MM.1S (cell line): ENCODE measurements around the gene CIBAR2.

Source experiments
- DNase-seq: peaks from one replicate; pipeline ENCODE4 v3.0.0-alpha.2; 2015
- H2AFZ ChIP-seq: fragments of 300-600 bp; sonication (generic); 2 replicates; pipeline ENCODE4 v1.6.0; 2016; ENCODE audit warnings: antibody characterized with exemption, low read length
- H3F3A ChIP-seq: fragments of 300-600 bp; sonication (generic); 2 replicates; pipeline ENCODE4 v1.6.1; 2016; ENCODE audit warnings: mild to moderate bottlenecking, antibody characterized with exemption, low read length, moderate library complexity, mixed read lengths; ENCODE audit not compliant: insufficient read depth
- H3K27ac ChIP-seq: fragments of 300-600 bp; sonication (generic); 2 replicates; pipeline ENCODE4 v1.5.1; 2016; ENCODE audit warnings: mild to moderate bottlenecking, low read length
- H3K27me3 ChIP-seq: fragments of 300-600 bp; sonication (generic); replicated peaks from 2 replicates; pipeline ENCODE4 v1.6.0; 2016; ENCODE audit warnings: low read length; ENCODE audit not compliant: insufficient read depth
- H3K36me3 ChIP-seq: fragments of 300-600 bp; sonication (generic); replicated peaks from 2 replicates; pipeline ENCODE4 v1.6.1; 2016; ENCODE audit warnings: mild to moderate bottlenecking, low read length, mixed read lengths; ENCODE audit not compliant: insufficient read depth
- H3K4me1 ChIP-seq: fragments of 300-600 bp; sonication (generic); 2 replicates; pipeline ENCODE4 v1.6.1; 2016; ENCODE audit warnings: low read length, mixed read lengths
- H3K4me2 ChIP-seq: fragments of 300-600 bp; sonication (generic); 2 replicates; pipeline ENCODE4 v1.6.0; 2016; ENCODE audit warnings: low read depth, low read length
- H3K4me3 ChIP-seq: fragments of 300-600 bp; sonication (generic); 2 replicates; pipeline ENCODE4 v1.5.1; 2016; ENCODE audit warnings: low read length, mixed read lengths
- H3K79me2 ChIP-seq: fragments of 300-600 bp; sonication (generic); 2 replicates; pipeline ENCODE4 v1.6.1; 2016; ENCODE audit warnings: mixed run types, low read length, mixed read lengths
- H3K9ac ChIP-seq: fragments of 300-600 bp; sonication (generic); 2 replicates; pipeline ENCODE4 v1.6.1; 2016; ENCODE audit warnings: low read length, mixed read lengths
- H3K9me2 ChIP-seq: fragments of 300-600 bp; sonication (generic); replicated peaks from 2 replicates; pipeline ENCODE4 v1.6.1; 2016; ENCODE audit warnings: mild to moderate bottlenecking, low read length, mixed read lengths; ENCODE audit not compliant: insufficient read depth
- H3K9me3 ChIP-seq: fragments of 300-600 bp; sonication (generic); replicated peaks from 2 replicates; pipeline ENCODE4 v1.6.1; 2016; ENCODE audit warnings: mild to moderate bottlenecking, low read length, mixed read lengths; ENCODE audit not compliant: insufficient read depth
- H4K20me1 ChIP-seq: fragments of 300-600 bp; sonication (generic); 2 replicates; pipeline ENCODE4 v1.6.1; 2016; ENCODE audit warnings: mild to moderate bottlenecking, low read length, moderate library complexity, mixed read lengths; ENCODE audit not compliant: insufficient read depth
- CTCF ChIP-seq: fragments of 300-600 bp; sonication (generic); IDR thresholded peaks from 2 replicates; pipeline ENCODE4 v1.5.1; 2016; ENCODE audit warnings: antibody characterized with exemption, low read length, mixed read lengths
- EZH2 ChIP-seq: fragments of 300-600 bp; sonication (generic); optimal IDR thresholded peaks from 2 replicates; pipeline ENCODE3; 2017; ENCODE audit warnings: low read depth, mild to moderate bottlenecking, antibody characterized with exemption, low read length, mixed read lengths
- EZH2phosphoT487 ChIP-seq: fragments of 300-600 bp; sonication (generic); IDR thresholded peaks from 2 replicates; pipeline ENCODE4 v1.6.1; 2018; ENCODE audit warnings: antibody characterized with exemption, low read length

Gene CIBAR2

GRCh38 chr16:85134789-85135142 is 22.5 kb upstream of the CIBAR2 start:
- Histone ChIP-seq H3K36me3 (no peaks in the 10 kb centered on the region), H2AFZ (no peak overlapping the region), H3K79me2 (no peaks in the 10 kb centered on the region), H3K4me3 (no peak overlapping the region), H3K4me1 (no peaks in the 10 kb centered on the region), H3K9ac (no peak overlapping the region), H3K9me2 (no peaks in the 10 kb centered on the region), H3K4me2 (no peak overlapping the region), H3K27ac (no peak overlapping the region), H3K9me3 (no peaks in the 10 kb centered on the region), H4K20me1 (no peaks in the 10 kb centered on the region), H3K27me3 (peaks cover 27% of the 10 kb centered on the region), H3F3A (no peaks in the 10 kb centered on the region)
- TF ChIP-seq EZH2phosphoT487: no peak
- no peak for TF ChIP-seq CTCF
- no peak for TF ChIP-seq EZH2
- no peak for DNase-seq

- Histone ChIP-seq H3K9me3 (no peaks in the 10 kb centered on the region), H3K9me2 (no peaks in the 10 kb centered on the region), H3K27me3 (peaks cover 29% of the 10 kb centered on the region), H3K4me3 (no peak overlapping the region), H3F3A (no peaks in the 10 kb centered on the region), H3K4me2 (no peak overlapping the region), H3K36me3 (no peaks in the 10 kb centered on the region), H2AFZ (no peak overlapping the region), H3K9ac (no peak overlapping the region), H4K20me1 (no peaks in the 10 kb centered on the region), H3K27ac (no peak overlapping the region), H3K79me2 (no peaks in the 10 kb centered on the region), H3K4me1 (no peaks in the 10 kb centered on the region)
- DNase-seq: no peak
- TF ChIP-seq EZH2 (no peak), EZH2phosphoT487 (no peak), CTCF (no peak)
Observed at GRCh38 chr16:85134076-85134788, 22.0 kb upstream of the CIBAR2 start.

- DNase-seq: no peak
- no peaks in the 10 kb centered on the region for H3K4me1 ChIP-seq
- H3K9me3 ChIP-seq: no peaks in the 10 kb centered on the region
- TF ChIP-seq CTCF: no peak
- TF ChIP-seq EZH2: no peak
- no peak for TF ChIP-seq EZH2phosphoT487
- H3K4me3 ChIP-seq: no peak overlapping the region
- H3K36me3 ChIP-seq: no peaks in the 10 kb centered on the region
- no peaks in the 10 kb centered on the region for H3F3A ChIP-seq
- H3K4me2 ChIP-seq: no peak overlapping the region
- H3K27ac ChIP-seq: no peak overlapping the region
- H3K9ac ChIP-seq: no peak overlapping the region
- no peaks in the 10 kb centered on the region for H3K9me2 ChIP-seq
- no peak overlapping the region for H2AFZ ChIP-seq
- no peaks in the 10 kb centered on the region for H4K20me1 ChIP-seq
- H3K27me3 ChIP-seq: peaks cover 38% of the 10 kb centered on the region
- H3K79me2 ChIP-seq: no peaks in the 10 kb centered on the region
Observed at GRCh38 chr16:85133290-85133599, 21.0 kb upstream of the CIBAR2 start.
